ENCODE data around the gene NR2F6.

- TF ChIP-seq CTCF (IDR thresholded peaks at IDR 0.05) (no peak), POLR2A (IDR thresholded peaks at IDR 0.05) (no peak)
These were observed 8.7 kb downstream of the NR2F6 start for GRCh38 chr19:17236811-17237543.
